ENCODE results near the gene JUNB.

The JUNB gene

DNA sequence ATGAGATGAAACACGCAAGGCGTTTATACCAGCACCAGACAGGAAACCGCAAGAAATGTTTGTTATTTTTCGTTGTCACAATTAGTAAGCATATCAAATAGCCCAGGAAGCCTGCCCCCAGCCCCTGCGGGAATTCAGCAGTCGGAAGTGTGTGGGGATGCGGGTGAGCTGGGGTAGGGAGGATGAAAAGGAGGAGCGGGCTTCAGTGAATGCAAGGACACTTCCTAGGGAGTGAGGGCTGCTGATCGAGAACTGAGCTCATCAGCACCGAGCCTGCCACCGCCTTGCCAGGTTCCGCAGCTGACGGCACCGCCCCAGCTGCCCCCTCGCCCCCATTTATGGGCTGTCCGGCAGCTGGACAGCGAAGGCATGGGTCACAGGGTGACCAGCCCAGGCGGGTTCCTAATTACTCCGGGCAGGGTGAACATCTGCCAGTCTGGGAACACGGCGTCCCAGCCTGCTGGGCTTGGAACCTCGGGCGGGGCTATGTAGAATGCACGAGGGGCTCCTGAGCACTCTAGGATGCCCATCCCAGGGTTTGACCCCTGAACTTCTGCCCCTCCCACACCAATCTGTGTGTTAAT, 41.3 kb upstream of the JUNB start:
- no peak overlapping the region for H4K8ac ChIP-seq (ENCODE audit: low read depth, low read length)
- H2BK12ac ChIP-seq (ENCODE audit: low read length) = no peak overlapping the region
- no peak overlapping the region for H3K4me2 ChIP-seq (ENCODE audit: insufficient read depth, low read length, poor library complexity, severe bottlenecking)
- no peak overlapping the region for H3K14ac ChIP-seq (ENCODE audit: low read length)
- H4K91ac ChIP-seq (ENCODE audit: low read depth, low read length, poor library complexity) = no peak overlapping the region
- no peak overlapping the region for H2BK15ac ChIP-seq (ENCODE audit: low read length)
- H2AK5ac ChIP-seq (ENCODE audit: low read depth, low read length) = no peak overlapping the region
- peak overlapping the region; percentile 14 for H3K23ac ChIP-seq (ENCODE audit: low read depth, low read length, poor library complexity)
- H3K4me1 ChIP-seq (ENCODE audit: control insufficient read depth in 2 of 2, insufficient read depth in 1 of 2, low read depth in 1 of 2, low read length in 2 of 2) = no peaks in the 10 kb centered on the region
- no peak overlapping the region for H3K9ac ChIP-seq (ENCODE audit: low read depth, low read length, poor library complexity)
- no peak overlapping the region for H3K4me3 ChIP-seq (ENCODE audit: low read length in 2 of 2)
- H2AFZ ChIP-seq (ENCODE audit: low read length) = no peak overlapping the region
- no peak overlapping the region for H3K27ac ChIP-seq (replicated peaks; ENCODE audit: low read length)
- H3K4ac ChIP-seq (ENCODE audit: low read length) = no peak overlapping the region
- peaks cover 7% of the 10 kb centered on the region for H3K79me1 ChIP-seq (ENCODE audit: low read depth, low read length)
- H3K9me3 ChIP-seq (replicated peaks in 1 of 2; ENCODE audit: control insufficient read depth in 2 of 2, insufficient read depth in 1 of 2, low read depth in 1 of 2, low read length in 2 of 2) = peaks cover 4% of the 10 kb centered on the region in 2 donors
- no CpG with 5 or more reads among the region's 24 CpGs for WGBS, 2 donors (ENCODE audit: extremely low coverage in 2 of 2, insufficient read length in 2 of 2, insufficient replicate concordance in 1 of 2)
- no peak overlapping the region for H2BK5ac ChIP-seq (ENCODE audit: low read length)
- peaks cover 0 to 36% (median 29%) of the 10 kb centered on the region in 3 experiments for H3K27me3 ChIP-seq (ENCODE audit: control insufficient read depth in 3 of 3, insufficient read depth in 3 of 3, low read depth in 1 of 3, low read length in 3 of 3)
- H2BK120ac ChIP-seq (ENCODE audit: low read depth, low read length) = no peak overlapping the region
- peaks cover 24 to 29% of the 10 kb centered on the region in 2 donors for H3K36me3 ChIP-seq (replicated peaks in 1 of 2; ENCODE audit: control insufficient read depth in 2 of 2, insufficient read depth in 2 of 2, low read length in 2 of 2)
- no peak overlapping the region for H3K18ac ChIP-seq (ENCODE audit: low read length)
- no peak for DNase-seq (ENCODE audit: low spot score)

DNA sequence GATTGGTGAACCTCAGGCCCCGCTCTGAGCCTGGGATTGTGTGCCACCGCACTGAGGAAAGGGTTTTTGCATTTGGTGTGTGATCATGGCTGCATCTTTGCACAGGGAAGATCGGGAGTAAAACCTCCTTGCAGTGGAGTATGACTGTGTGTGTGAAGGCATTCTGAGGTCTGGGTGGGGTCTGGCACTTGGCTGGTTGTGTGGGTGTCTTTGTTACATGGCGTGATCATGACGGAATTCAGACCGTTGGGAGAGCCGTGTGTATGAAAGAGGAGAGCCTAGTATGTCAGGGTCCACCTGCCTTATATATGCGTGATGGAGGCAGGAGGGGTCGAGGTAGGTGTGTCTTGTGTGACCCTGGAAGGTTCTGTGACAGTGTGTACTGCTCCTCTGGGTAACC, 40.4 kb upstream of the JUNB start:
- Histone ChIP-seq H3K9ac (ENCODE audit: low read depth, low read length, poor library complexity) (peak overlapping the region; percentile 5), H3K14ac (ENCODE audit: low read length) (no peak overlapping the region), H3K23ac (ENCODE audit: low read depth, low read length, poor library complexity) (no peak overlapping the region), H3K36me3 (replicated peaks in 1 of 2; ENCODE audit: control insufficient read depth in 2 of 2, insufficient read depth in 2 of 2, low read length in 2 of 2) (peaks cover 18 to 20% of the 10 kb centered on the region in 2 donors), H3K4me3 (ENCODE audit: low read length in 2 of 2) (no peak overlapping the region), H4K8ac (ENCODE audit: low read depth, low read length) (no peak overlapping the region), H2BK15ac (ENCODE audit: low read length) (no peak overlapping the region), H3K18ac (ENCODE audit: low read length) (no peak overlapping the region), H2BK120ac (ENCODE audit: low read depth, low read length) (no peak overlapping the region), H2BK5ac (ENCODE audit: low read length) (no peak overlapping the region), H3K27me3 (ENCODE audit: control insufficient read depth in 3 of 3, insufficient read depth in 3 of 3, low read depth in 1 of 3, low read length in 3 of 3) (peaks cover 0 to 36% (median 29%) of the 10 kb centered on the region in 3 experiments), H4K91ac (ENCODE audit: low read depth, low read length, poor library complexity) (no peak overlapping the region), H3K9me3 (replicated peaks in 1 of 2; ENCODE audit: control insufficient read depth in 2 of 2, insufficient read depth in 1 of 2, low read depth in 1 of 2, low read length in 2 of 2) (peaks cover 4% of the 10 kb centered on the region in 2 donors), H3K27ac (replicated peaks; ENCODE audit: low read length) (no peak overlapping the region), H2BK12ac (ENCODE audit: low read length) (no peak overlapping the region), H3K4me1 (ENCODE audit: control insufficient read depth in 2 of 2, insufficient read depth in 1 of 2, low read depth in 1 of 2, low read length in 2 of 2) (no peaks in the 10 kb centered on the region), H3K79me1 (ENCODE audit: low read depth, low read length) (peaks cover 4% of the 10 kb centered on the region), H2AFZ (ENCODE audit: low read length) (no peak overlapping the region), H3K4ac (ENCODE audit: low read length) (no peak overlapping the region), H2AK5ac (ENCODE audit: low read depth, low read length) (no peak overlapping the region), H3K4me2 (ENCODE audit: insufficient read depth, low read length, poor library complexity, severe bottlenecking) (no peak overlapping the region)
- WGBS, 2 donors (ENCODE audit: extremely low coverage in 2 of 2, insufficient read length in 2 of 2, insufficient replicate concordance in 1 of 2) = no CpG with 5 or more reads among the region's 9 CpGs
- DNase-seq (ENCODE audit: low spot score) = no peak

DNA sequence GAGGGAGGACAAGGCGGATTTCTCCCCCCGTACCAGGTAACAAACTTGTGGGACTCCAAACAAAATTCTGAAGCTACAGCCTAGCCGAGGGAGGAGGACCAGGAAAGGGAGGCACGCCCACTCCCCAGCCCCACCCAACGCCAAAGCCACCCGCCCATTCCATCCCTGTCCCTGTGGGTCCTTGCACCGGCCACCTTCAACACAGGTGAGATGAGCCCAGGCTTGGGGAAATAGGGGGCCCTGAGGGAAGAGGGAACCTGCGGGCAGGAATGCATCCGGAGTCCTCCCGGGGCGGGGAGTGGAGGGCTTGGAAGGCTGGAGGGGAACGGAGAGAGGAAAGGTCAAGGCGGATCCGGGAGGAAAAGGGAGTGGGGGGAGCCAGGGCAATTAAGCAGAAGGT, 39.7 kb upstream of the JUNB start, which contains the start of gene BEST2:
Gene BEST2, plus strand, starts transcription at position 157 of the 400 bp plus-strand sequence. CDS start 802 bp downstream, outside the sequence.
- H3K23ac ChIP-seq (ENCODE audit: low read depth, low read length, poor library complexity) = no peak within 1 kb of the TSS
- no peak within 1 kb of the TSS for H3K4ac ChIP-seq (ENCODE audit: low read length)
- H4K8ac ChIP-seq (ENCODE audit: low read depth, low read length) = no peak within 1 kb of the TSS
- no peak for DNase-seq (ENCODE audit: low spot score)
- no peak within 1 kb of the TSS for H2BK120ac ChIP-seq (ENCODE audit: low read depth, low read length)
- H4K91ac ChIP-seq (ENCODE audit: low read depth, low read length, poor library complexity) = no peak within 1 kb of the TSS
- H2AK5ac ChIP-seq (ENCODE audit: low read depth, low read length) = no peak within 1 kb of the TSS
- no peak within 1 kb of the TSS for H3K14ac ChIP-seq (ENCODE audit: low read length)
- H3K18ac ChIP-seq (ENCODE audit: low read length) = no peak within 1 kb of the TSS
- peaks cover 4% of the 10 kb centered on the region in 2 donors for H3K9me3 ChIP-seq (replicated peaks in 1 of 2; ENCODE audit: control insufficient read depth in 2 of 2, insufficient read depth in 1 of 2, low read depth in 1 of 2, low read length in 2 of 2)
- H3K4me3 ChIP-seq (ENCODE audit: low read length in 2 of 2) = no peak within 1 kb of the TSS
- peaks cover 0 to 36% (median 29%) of the 10 kb centered on the region in 3 experiments for H3K27me3 ChIP-seq (ENCODE audit: control insufficient read depth in 3 of 3, insufficient read depth in 3 of 3, low read depth in 1 of 3, low read length in 3 of 3)
- H2AFZ ChIP-seq (ENCODE audit: low read length) = no peak within 1 kb of the TSS
- no CpG with 5 or more reads among the region's 14 CpGs for WGBS, 2 donors (ENCODE audit: extremely low coverage in 2 of 2, insufficient read length in 2 of 2, insufficient replicate concordance in 1 of 2)
- no peak within 1 kb of the TSS for H3K27ac ChIP-seq (replicated peaks; ENCODE audit: low read length)
- peaks cover 13% of the 10 kb centered on the region in 2 donors for H3K36me3 ChIP-seq (replicated peaks in 1 of 2; ENCODE audit: control insufficient read depth in 2 of 2, insufficient read depth in 2 of 2, low read length in 2 of 2)
- H3K4me2 ChIP-seq (ENCODE audit: insufficient read depth, low read length, poor library complexity, severe bottlenecking) = no peak within 1 kb of the TSS
- peaks cover 4% of the 10 kb centered on the region for H3K79me1 ChIP-seq (ENCODE audit: low read depth, low read length)
- no peak within 1 kb of the TSS for H2BK15ac ChIP-seq (ENCODE audit: low read length)
- peak within 1 kb of the TSS; percentile 5 for H3K9ac ChIP-seq (ENCODE audit: low read depth, low read length, poor library complexity)
- no peak within 1 kb of the TSS for H2BK5ac ChIP-seq (ENCODE audit: low read length)
- no peak within 1 kb of the TSS for H2BK12ac ChIP-seq (ENCODE audit: low read length)
- no peaks in the 10 kb centered on the region for H3K4me1 ChIP-seq (ENCODE audit: control insufficient read depth in 2 of 2, insufficient read depth in 1 of 2, low read depth in 1 of 2, low read length in 2 of 2)

DNA sequence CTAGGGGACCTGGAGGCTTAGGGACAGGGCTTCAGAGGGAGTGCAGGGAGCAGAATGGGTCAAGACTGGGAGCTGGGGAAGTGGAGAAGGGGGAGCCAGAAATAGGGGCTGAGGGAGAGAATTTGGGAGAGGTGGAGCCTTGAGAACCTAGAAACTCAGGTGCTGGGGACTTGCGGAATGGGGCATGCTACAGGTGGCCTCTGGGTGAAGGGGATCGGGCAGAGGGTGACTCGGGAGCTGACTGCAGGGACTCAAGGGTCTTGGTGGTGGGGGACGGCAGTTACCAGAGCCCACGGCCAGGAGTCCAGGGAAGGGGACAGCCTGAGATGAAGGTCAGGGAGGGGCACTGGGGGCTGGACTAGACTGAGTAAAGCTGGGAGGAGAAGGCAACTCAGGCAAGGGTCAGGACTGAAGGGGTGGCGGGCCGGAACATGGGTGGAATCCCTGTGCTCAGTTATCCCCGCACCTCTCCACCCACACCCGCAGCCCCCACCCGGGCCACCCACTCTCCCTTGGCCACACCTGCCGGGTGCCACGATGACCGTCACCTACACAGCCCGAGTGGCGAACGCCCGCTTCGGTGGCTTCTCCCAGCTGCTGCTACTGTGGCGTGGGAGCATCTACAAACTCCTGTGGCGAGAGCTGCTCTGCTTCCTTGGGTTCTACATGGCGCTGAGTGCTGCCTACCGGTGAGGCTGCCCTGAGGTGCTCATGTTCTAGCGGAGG, 39.1 kb upstream of the JUNB start:
- no CpG with 5 or more reads among the region's 23 CpGs for WGBS, 2 donors (ENCODE audit: extremely low coverage in 2 of 2, insufficient read length in 2 of 2, insufficient replicate concordance in 1 of 2)
- Histone ChIP-seq H2BK120ac (ENCODE audit: low read depth, low read length) (no peak overlapping the region), H2BK15ac (ENCODE audit: low read length) (no peak overlapping the region), H3K27me3 (ENCODE audit: control insufficient read depth in 3 of 3, insufficient read depth in 3 of 3, low read depth in 1 of 3, low read length in 3 of 3) (peaks cover 0 to 36% (median 29%) of the 10 kb centered on the region in 3 experiments), H2AFZ (ENCODE audit: low read length) (no peak overlapping the region), H3K79me1 (ENCODE audit: low read depth, low read length) (peaks cover 2% of the 10 kb centered on the region), H3K9ac (ENCODE audit: low read depth, low read length, poor library complexity) (no peak overlapping the region), H3K4me1 (ENCODE audit: control insufficient read depth in 2 of 2, insufficient read depth in 1 of 2, low read depth in 1 of 2, low read length in 2 of 2) (no peaks in the 10 kb centered on the region), H2BK5ac (ENCODE audit: low read length) (no peak overlapping the region), H2AK5ac (ENCODE audit: low read depth, low read length) (no peak overlapping the region), H4K91ac (ENCODE audit: low read depth, low read length, poor library complexity) (no peak overlapping the region), H3K18ac (ENCODE audit: low read length) (no peak overlapping the region), H3K36me3 (replicated peaks in 1 of 2; ENCODE audit: control insufficient read depth in 2 of 2, insufficient read depth in 2 of 2, low read length in 2 of 2) (peaks cover 10% of the 10 kb centered on the region in 2 donors), H3K23ac (ENCODE audit: low read depth, low read length, poor library complexity) (no peak overlapping the region), H3K4ac (ENCODE audit: low read length) (no peak overlapping the region), H3K27ac (replicated peaks; ENCODE audit: low read length) (no peak overlapping the region), H4K8ac (ENCODE audit: low read depth, low read length) (no peak overlapping the region), H3K4me3 (ENCODE audit: low read length in 2 of 2) (no peak overlapping the region), H3K4me2 (ENCODE audit: insufficient read depth, low read length, poor library complexity, severe bottlenecking) (no peak overlapping the region), H2BK12ac (ENCODE audit: low read length) (no peak overlapping the region), H3K9me3 (replicated peaks in 1 of 2; ENCODE audit: control insufficient read depth in 2 of 2, insufficient read depth in 1 of 2, low read depth in 1 of 2, low read length in 2 of 2) (peaks cover 4% of the 10 kb centered on the region in 2 donors), H3K14ac (ENCODE audit: low read length) (no peak overlapping the region)
- DNase-seq (ENCODE audit: low spot score) = no peak
